Heart left ventricle (tissue), 16 donors: ENCODE results near the gene THEM5. TPM values are rescaled to one million over a fixed set of nuclear protein-coding genes. Genes with fewer than 3 reads are reported as not detected.

ENCODE experiments used
- ATAC-seq, 4 donors: fragments of 200-7000 bp; cut with Tn5 transposase; one replicate each; pipeline ENCODE4 v1.9.1; 2020 to 2022; ENCODE audit warnings: moderate library complexity in 4 of 4, mild to moderate bottlenecking in 3 of 4, moderate number of reproducible peaks in 1 of 4
- DNase-seq, 5 donors: peaks; one replicate each; pipeline ENCODE4 v3.0.0-alpha.2; 2020
- H3K27ac ChIP-seq, 12 donors: fragments of 200-600 bp; sonication (generic) in 4 of 12; one replicate each; pipeline versions ENCODE4 v1.5.0 to v1.8.0; 2016 to 2022; ENCODE audit warnings: mild to moderate bottlenecking in 2 of 12
- H3K27me3 ChIP-seq, 9 donors: fragments of 200-600 bp; sonication (generic) in 2 of 9; one replicate each; pipeline versions ENCODE4 v1.5.1 to v1.8.0; 2016 to 2022; ENCODE audit warnings: mild to moderate bottlenecking in 3 of 9
- H3K36me3 ChIP-seq, 9 donors: fragments of 200-600 bp; sonication (generic) in 2 of 9; one replicate each; pipeline versions ENCODE4 v1.5.0 to v1.8.0; 2018 to 2022; ENCODE audit warnings: mild to moderate bottlenecking in 2 of 9
- H3K4me1 ChIP-seq, 12 donors: fragments of 200-600 bp; sonication (generic) in 4 of 12; one replicate each; pipeline versions ENCODE4 v1.5.0 to v1.8.0; 2016 to 2022; ENCODE audit warnings: mild to moderate bottlenecking in 3 of 12
- H3K4me3 ChIP-seq, 12 donors: fragments of 200-600 bp; sonication (generic) in 4 of 12; one replicate each; pipeline versions ENCODE4 v1.5.0 to v1.8.0; 2017 to 2022; ENCODE audit warnings: mild to moderate bottlenecking in 9 of 12, moderate library complexity in 4 of 12
- H3K9me3 ChIP-seq, 12 donors: fragments of 200-600 bp; sonication (generic) in 4 of 12; one replicate each; pipeline versions ENCODE4 v1.5.0 to v1.8.0; 2016 to 2022; ENCODE audit warnings: mild to moderate bottlenecking in 1 of 12
- POLR2A ChIP-seq, 2 donors: fragments of 450-650 bp; IDR thresholded peaks; one replicate each; pipeline ENCODE4 v1.6.1; 2017; ENCODE audit warnings: antibody characterized with exemption in 2 of 2, mild to moderate bottlenecking in 2 of 2, moderate library complexity in 2 of 2
- WGBS, 4 donors: extraction: QIAGEN DNeasy Blood & Tissue Kit in 2 of 4; methylation state at CpG; one replicate each; pipeline versions ENCODE4 v1.1.5 to v1.1.7; 2013 to 2018; 5-methylcytosine and 5-hydroxymethylcytosine counted together
- intact Hi-C, 10 donors: fragments of 100-400 bp; cut with DNase I; formaldehyde crosslinking; loops; one replicate each; pipeline versions ENCODE4 v1.11.1 to v1.14.2; 2022
- polyA plus RNA-seq, 2 donors: library from polyadenylated mRNA; stranded (reverse); fragments of 200-250 nt; gene quantifications; one replicate each; pipeline ENCODE4 v1.2.3, GENCODE V29; 2013
- total RNA-seq, 9 donors: library from RNA; depleted of rRNA in 2 of 9; stranded (reverse); fragments of >200 nt in 2 of 9; fragmentation: NEBNext Ultra II Directional in 3 of 9; extraction: Animal tissue kit (Norgen Biotek cat#: 25700) in 3 of 9; gene quantifications; one replicate each; pipeline versions ENCODE4 v1.1.0 to v1.2.4, GENCODE V29; 2016 to 2023
- TF ChIP-seq, protein P1 (sequence below), 12 donors: fragments of 200-600 bp; sonication (generic) in 4 of 12; IDR thresholded peaks; one replicate each; pipeline versions ENCODE4 v1.5.0 to v1.8.0; 2018 to 2022; ENCODE audit warnings: antibody characterized with exemption in 12 of 12, mild to moderate bottlenecking in 5 of 12
- donor health status: ischemic (EF 13 %, LVEDD 7.1; RV severe dilation, severe dysfunction).
- donor health status: healthy with polysubstance abuse.
- donor health status: DM: no; HTN: yes; CAD: no.
- donor health status: DM: no; HTN: no; CAD: no.
- donor health status: ischemic (EF 25% LVEDD 6.9; RV normal size, moderate dysfunction).
- donor health status: ischemic (EF 25% LVEDD 5.7; RV mildly dilated, moderate dysfunction).
- donor health status: healthy.
- donor health status: DM: yes; HTN: yes; CAD: no.
- donor health status: ischemic (EF 35%, LVEDD 5.7; RV mildly dilated, moderate dysfunction).
- donor health status: nonischemic (EF 11% LVEDD 7.7; RV severe dilation, severe dysfunction).
- donor health status: DM: yes; HTN: yes; CAD: no.
- donor health status: PGD.
- donor health status: ischemic (EF 29% LVEDD 5.4; RV normal size, mild dysfunction).
- donor health status: nonischemic (EF 23%, LVEDD 6.1; RV moderate dilation, normal function).

THEM5 gene
- total and polyA plus RNA-seq, 11 donors: 0.52 TPM; not detected in 10

DNA sequence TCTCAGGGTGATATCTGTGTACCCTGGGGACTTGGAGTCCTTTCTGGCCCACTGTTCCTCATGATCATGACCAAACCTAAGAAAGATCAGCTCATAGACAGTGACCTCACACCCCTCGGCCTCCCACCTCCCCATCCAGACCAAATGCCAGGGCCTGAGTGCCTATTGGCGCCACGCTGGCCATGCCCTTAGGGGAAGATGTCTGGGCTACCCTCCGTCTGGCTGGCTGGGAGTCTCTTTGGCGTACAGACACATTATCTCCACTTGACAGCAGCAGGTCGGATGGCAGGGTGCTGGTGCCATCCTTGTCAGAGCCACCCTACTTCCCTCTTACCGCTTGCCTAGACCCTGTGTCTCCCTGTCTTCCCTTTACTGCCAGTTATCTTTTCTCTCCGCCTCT lies 30.3 kb downstream of the THEM5 start:
- H3K27me3 ChIP-seq: no peaks in the 10 kb centered on the region
- H3K4me1 ChIP-seq: peaks cover 0 to 22% (median under 1%) of the 10 kb centered on the region in 12 donors
- H3K4me3 ChIP-seq: no peak overlapping the region
- DNase-seq: no peak
- H3K36me3 ChIP-seq: no peaks in the 10 kb centered on the region
- intact Hi-C loops: no loop called here
- no peak for ATAC-seq
- no peak overlapping the region for H3K27ac ChIP-seq
- WGBS, 4 donors: 78 to 81% (median 80%) methylated on average over 8 of the region's 8 CpGs
- TF ChIP-seq, protein P1, sequence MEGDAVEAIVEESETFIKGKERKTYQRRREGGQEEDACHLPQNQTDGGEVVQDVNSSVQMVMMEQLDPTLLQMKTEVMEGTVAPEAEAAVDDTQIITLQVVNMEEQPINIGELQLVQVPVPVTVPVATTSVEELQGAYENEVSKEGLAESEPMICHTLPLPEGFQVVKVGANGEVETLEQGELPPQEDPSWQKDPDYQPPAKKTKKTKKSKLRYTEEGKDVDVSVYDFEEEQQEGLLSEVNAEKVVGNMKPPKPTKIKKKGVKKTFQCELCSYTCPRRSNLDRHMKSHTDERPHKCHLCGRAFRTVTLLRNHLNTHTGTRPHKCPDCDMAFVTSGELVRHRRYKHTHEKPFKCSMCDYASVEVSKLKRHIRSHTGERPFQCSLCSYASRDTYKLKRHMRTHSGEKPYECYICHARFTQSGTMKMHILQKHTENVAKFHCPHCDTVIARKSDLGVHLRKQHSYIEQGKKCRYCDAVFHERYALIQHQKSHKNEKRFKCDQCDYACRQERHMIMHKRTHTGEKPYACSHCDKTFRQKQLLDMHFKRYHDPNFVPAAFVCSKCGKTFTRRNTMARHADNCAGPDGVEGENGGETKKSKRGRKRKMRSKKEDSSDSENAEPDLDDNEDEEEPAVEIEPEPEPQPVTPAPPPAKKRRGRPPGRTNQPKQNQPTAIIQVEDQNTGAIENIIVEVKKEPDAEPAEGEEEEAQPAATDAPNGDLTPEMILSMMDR (IDR thresholded peaks at IDR 0.05): no peak
- no peak for TF ChIP-seq POLR2A (IDR thresholded peaks at IDR 0.05)
- H3K9me3 ChIP-seq: no peaks in the 10 kb centered on the region

DNA sequence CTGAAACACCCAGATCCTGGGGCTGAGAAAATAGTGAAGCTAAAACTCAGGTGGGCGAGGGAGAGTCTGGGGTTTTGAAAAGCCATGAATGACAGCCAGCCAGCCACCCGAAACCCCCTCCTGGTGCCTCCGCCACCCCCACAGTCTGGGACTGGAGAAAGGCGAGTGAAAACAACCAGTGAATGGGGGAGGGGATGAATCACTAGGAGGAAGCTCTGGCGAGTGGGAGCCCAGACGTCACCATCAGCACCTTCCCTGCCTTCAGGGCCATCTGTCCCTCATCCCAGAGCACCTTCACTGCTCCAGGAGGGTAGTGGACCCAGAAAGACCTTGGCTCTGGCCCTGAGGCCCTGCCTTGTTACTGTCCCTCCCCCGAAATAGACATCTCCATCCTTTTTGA lies 31.1 kb downstream of the THEM5 start:
- Histone ChIP-seq H3K4me3 (no peak overlapping the region), H3K9me3 (no peaks in the 10 kb centered on the region), H3K27ac (no peak overlapping the region), H3K4me1 (peaks cover 0 to 20% (median 0%) of the 10 kb centered on the region in 12 donors), H3K27me3 (no peaks in the 10 kb centered on the region), H3K36me3 (no peaks in the 10 kb centered on the region)
- DNase-seq: no peak
- TF ChIP-seq, protein P1 (IDR thresholded peaks at IDR 0.05): no peak
- TF ChIP-seq POLR2A (IDR thresholded peaks at IDR 0.05): no peak
- ATAC-seq: no peak
- WGBS, 4 donors: 59 to 66% (median 63%) methylated on average over 7 of the region's 7 CpGs
- intact Hi-C loops: no loop called here

GRCh38 chr1:151820940-151821339 lies 32.6 kb downstream of the THEM5 start:
- DNase-seq (no peak), ATAC-seq (peak in 1 of 4 donors; percentile 28)
- no peaks in the 10 kb centered on the region for H3K9me3 ChIP-seq
- H3K27me3 ChIP-seq: no peaks in the 10 kb centered on the region
- WGBS, 4 donors: 4 to 9% (median 6%) methylated on average over 2 of the region's 2 CpGs
- no peak overlapping the region for H3K27ac ChIP-seq
- intact Hi-C loops: no loop called here
- peaks cover 0 to 17% (median 0%) of the 10 kb centered on the region in 12 donors for H3K4me1 ChIP-seq
- no peak for TF ChIP-seq POLR2A (IDR thresholded peaks at IDR 0.05)
- TF ChIP-seq, protein P1 (IDR thresholded peaks at IDR 0.05): no peak
- H3K4me3 ChIP-seq: no peak overlapping the region
- peaks cover 0 to 4% (median 0%) of the 10 kb centered on the region in 9 donors for H3K36me3 ChIP-seq

DNA sequence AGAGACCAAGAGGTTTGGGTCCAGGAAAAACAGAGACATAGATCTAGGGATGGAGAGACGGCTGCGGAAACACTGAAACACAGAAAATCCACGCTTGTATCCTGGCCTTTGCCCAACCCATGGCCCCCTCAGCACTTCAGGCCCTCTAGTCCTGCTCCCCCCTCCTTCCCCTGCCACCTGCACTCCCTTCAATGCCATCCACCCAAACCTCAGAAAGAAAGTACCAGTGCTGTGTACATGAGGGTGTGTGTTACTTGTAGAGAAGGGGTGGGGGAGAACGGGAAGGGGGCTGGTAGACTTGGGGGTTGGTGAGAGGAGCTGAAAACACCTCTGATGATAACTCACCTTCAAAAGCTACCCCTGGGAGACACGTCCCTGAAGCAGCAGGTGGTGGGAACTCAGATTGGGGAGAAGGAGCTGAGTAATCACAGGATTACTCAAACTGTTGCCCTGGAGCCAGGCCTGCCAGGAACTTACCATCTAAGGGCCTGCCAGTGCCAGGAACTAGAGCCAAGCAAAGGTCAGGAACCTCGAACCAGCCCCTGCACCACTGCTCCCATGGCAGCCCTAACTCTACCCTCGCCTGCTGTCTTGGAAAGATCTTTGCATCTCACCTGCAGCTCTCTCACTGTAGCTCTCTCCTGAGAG lies 33.4 kb downstream of the THEM5 start:
- ATAC-seq (peak in 2 of 4 donors; percentile 25 to 45), DNase-seq (no peak)
- intact Hi-C loops: no loop called here
- Histone ChIP-seq H3K27me3 (no peaks in the 10 kb centered on the region), H3K36me3 (peaks cover 0 to 9% (median 0%) of the 10 kb centered on the region in 9 donors), H3K9me3 (no peaks in the 10 kb centered on the region), H3K4me1 (peaks cover 0 to 13% (median 0%) of the 10 kb centered on the region in 12 donors), H3K4me3 (no peak overlapping the region), H3K27ac (no peak overlapping the region)
- no peak for TF ChIP-seq POLR2A (IDR thresholded peaks at IDR 0.05)
- TF ChIP-seq, protein P1 (IDR thresholded peaks at IDR 0.05): no peak
- WGBS, 4 donors: 64 to 81% (median 79%) methylated on average over 7 of the region's 7 CpGs
